HepG2 (cell line): ENCODE data around the gene SELENOH. TPM values are rescaled to one million over a fixed set of nuclear protein-coding genes. Genes with fewer than 3 reads are reported as not detected.
A peak's percentile ranks its signal among the peaks of the same experiment; 100 is the strongest.

ENCODE experiments used
- ATM ChIP-seq: fragments of 450-650 bp; IDR thresholded peaks from 2 replicates; pipeline ENCODE4 v1.7.1; 2017; ENCODE audit warnings: mild to moderate bottlenecking, borderline replicate concordance
- FOXJ3 ChIP-seq: sonication (generic); formaldehyde crosslinking; IDR thresholded peaks from 2 replicates; pipeline ENCODE4 v1.4.0; 2020; ENCODE audit warnings: missing genetic modification reagents, mild to moderate bottlenecking, borderline replicate concordance
- KDM4B ChIP-seq: sonication (generic); formaldehyde crosslinking; IDR thresholded peaks from 2 replicates; pipeline ENCODE4 v1.4.0; 2020; ENCODE audit warnings: missing genetic modification reagents
- MED1 ChIP-seq: sonication (generic); formaldehyde crosslinking; IDR thresholded peaks from 2 replicates; pipeline ENCODE4 v1.4.0; 2020; ENCODE audit warnings: missing genetic modification reagents
- SMARCC2 ChIP-seq: fragments of 450-650 bp; IDR thresholded peaks from 2 replicates; pipeline ENCODE4 v1.6.1; 2017; ENCODE audit warnings: antibody characterized with exemption, mild to moderate bottlenecking
- SMYD3 ChIP-seq: sonication (generic); formaldehyde crosslinking; IDR thresholded peaks from 2 replicates; pipeline ENCODE4 v1.8.1; 2023; ENCODE audit warnings: mild to moderate bottlenecking, missing genetic modification reagents
- TCF7 ChIP-seq: sonication (generic); IDR thresholded peaks from 2 replicates; pipeline ENCODE4 v1.6.1; 2016; ENCODE audit warnings: antibody characterized with exemption, low read depth
- TEAD3 ChIP-seq: optimal IDR thresholded peaks from 2 replicates; pipeline ENCODE3; 2016; ENCODE audit warnings: borderline replicate concordance
- TGIF2 ChIP-seq: IDR thresholded peaks from 2 replicates; pipeline ENCODE4 v1.6.1; 2016; ENCODE audit warnings: control low read depth, missing compliant biosample characterization
- ZNF235 ChIP-seq: sonication (generic); formaldehyde crosslinking; IDR thresholded peaks from 2 replicates; pipeline ENCODE4 v1.8.1; 2023; ENCODE audit warnings: mild to moderate bottlenecking, missing genetic modification reagents, borderline replicate concordance
- ZNF709 ChIP-seq: sonication (generic); formaldehyde crosslinking; IDR thresholded peaks from 2 replicates; pipeline ENCODE4 v1.5.0; 2020; ENCODE audit warnings: mild to moderate bottlenecking, missing genetic modification reagents
- polyA plus RNA-seq, 8 experiments: library from polyadenylated mRNA; depleted of rRNA in 3 of 8; stranded (reverse) in 7 of 8; unstranded in 1 of 8; fragments of >200 nt; fragmentation: Illumina TruSeq in 4 of 8; extraction: Trizol in 4 of 8; gene quantifications; 2 replicates each; pipeline versions ENCODE4 v1.2.1 to v1.2.3, GENCODE V29; 2011 to 2016; ENCODE audit warnings: low read depth in 4 of 8, missing spikeins in 1 of 8, mixed read lengths in 1 of 8; ENCODE audit not compliant: insufficient read depth in 1 of 8
- total RNA-seq, 5 experiments: library from RNA; depleted of rRNA; stranded (reverse); fragments of >200 nt; fragmentation: Illumina TruSeq; extraction: Trizol; gene quantifications; 2 replicates each; pipeline ENCODE4 v1.2.3, GENCODE V29; 2016; ENCODE audit warnings: low read depth in 1 of 5
- TF ChIP-seq, protein P1 (sequence below): sonication (generic); formaldehyde crosslinking; IDR thresholded peaks from 2 replicates; pipeline ENCODE4 v1.4.0; 2020; ENCODE audit warnings: missing genetic modification reagents
- TF ChIP-seq, protein P2 (sequence below): IDR thresholded peaks from 2 replicates; pipeline ENCODE4 v1.6.1; 2012; ENCODE audit warnings: low read depth, low read length, improper control_type of control experiment
- TF ChIP-seq, protein P3 (sequence below): IDR thresholded peaks from 2 replicates; pipeline ENCODE4 v1.6.1; 2016; ENCODE audit warnings: missing compliant biosample characterization, missing genetic modification reagents, borderline replicate concordance
- TF ChIP-seq, protein P4 (sequence below): IDR thresholded peaks from 2 replicates; pipeline ENCODE4 v1.6.1; 2018; ENCODE audit warnings: missing genetic modification reagents
- TF ChIP-seq, protein P5 (sequence below): sonication (generic); formaldehyde crosslinking; IDR thresholded peaks from 2 replicates; pipeline ENCODE4 v1.5.1; 2020; ENCODE audit warnings: missing genetic modification reagents, mild to moderate bottlenecking, borderline replicate concordance
- TF ChIP-seq, protein P6 (sequence below): sonication (generic); formaldehyde crosslinking; IDR thresholded peaks from 2 replicates; pipeline ENCODE4 v1.9.0; 2022; ENCODE audit warnings: missing genetic modification reagents, mild to moderate bottlenecking, borderline replicate concordance
- TF ChIP-seq, protein P7 (sequence below): IDR thresholded peaks from 2 replicates; pipeline ENCODE4 v1.6.1; 2016; ENCODE audit warnings: low read depth

SELENOH gene
- total and polyA plus RNA-seq, 2 of the 13 experiments (the other 11 are each of a cell fraction or from before 2014, with no cell fraction given) = 27.2 to 77.4 TPM

DNA sequence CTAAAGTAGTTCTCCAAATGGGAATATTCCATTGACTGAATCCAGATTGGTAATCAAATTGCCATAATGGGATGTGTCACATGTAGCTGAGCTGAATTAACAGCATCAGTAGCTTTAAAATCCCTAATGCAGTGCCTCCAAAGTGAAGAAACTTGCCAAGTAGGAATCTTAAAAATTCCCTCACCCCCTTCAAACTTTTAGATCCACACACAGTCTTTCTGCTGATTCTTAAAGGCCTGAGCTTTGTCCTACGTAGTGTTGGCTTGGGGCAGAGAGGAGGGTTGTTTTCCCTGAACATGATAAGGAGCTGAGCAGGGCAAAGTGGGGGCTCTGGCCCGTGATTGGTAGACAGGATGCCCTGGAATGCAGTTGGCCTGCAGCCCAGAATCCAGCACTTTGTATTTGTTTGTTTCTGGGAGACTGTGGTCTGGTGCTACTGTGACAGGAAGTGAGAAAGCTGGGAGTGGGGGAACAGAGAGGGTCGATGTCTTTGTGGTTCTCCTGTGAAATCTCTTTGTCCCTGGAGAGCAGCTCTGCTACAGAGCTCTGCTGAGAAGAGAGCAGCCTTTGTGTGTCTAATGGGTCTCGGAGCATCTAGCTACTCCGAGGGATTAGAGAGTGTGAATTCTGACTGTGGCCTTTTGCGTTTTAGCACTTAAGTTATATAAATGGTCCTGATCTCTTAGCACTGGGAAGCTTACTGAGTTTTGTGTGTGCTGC, 37.2 kb downstream of the SELENOH start (continued):
- TF ChIP-seq, protein P1, sequence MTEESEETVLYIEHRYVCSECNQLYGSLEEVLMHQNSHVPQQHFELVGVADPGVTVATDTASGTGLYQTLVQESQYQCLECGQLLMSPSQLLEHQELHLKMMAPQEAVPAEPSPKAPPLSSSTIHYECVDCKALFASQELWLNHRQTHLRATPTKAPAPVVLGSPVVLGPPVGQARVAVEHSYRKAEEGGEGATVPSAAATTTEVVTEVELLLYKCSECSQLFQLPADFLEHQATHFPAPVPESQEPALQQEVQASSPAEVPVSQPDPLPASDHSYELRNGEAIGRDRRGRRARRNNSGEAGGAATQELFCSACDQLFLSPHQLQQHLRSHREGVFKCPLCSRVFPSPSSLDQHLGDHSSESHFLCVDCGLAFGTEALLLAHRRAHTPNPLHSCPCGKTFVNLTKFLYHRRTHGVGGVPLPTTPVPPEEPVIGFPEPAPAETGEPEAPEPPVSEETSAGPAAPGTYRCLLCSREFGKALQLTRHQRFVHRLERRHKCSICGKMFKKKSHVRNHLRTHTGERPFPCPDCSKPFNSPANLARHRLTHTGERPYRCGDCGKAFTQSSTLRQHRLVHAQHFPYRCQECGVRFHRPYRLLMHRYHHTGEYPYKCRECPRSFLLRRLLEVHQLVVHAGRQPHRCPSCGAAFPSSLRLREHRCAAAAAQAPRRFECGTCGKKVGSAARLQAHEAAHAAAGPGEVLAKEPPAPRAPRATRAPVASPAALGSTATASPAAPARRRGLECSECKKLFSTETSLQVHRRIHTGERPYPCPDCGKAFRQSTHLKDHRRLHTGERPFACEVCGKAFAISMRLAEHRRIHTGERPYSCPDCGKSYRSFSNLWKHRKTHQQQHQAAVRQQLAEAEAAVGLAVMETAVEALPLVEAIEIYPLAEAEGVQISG (CRISPR knock-in tag) = peak; percentile 53; the same call in 1 of the 2 replicates
- TF ChIP-seq, protein P2, sequence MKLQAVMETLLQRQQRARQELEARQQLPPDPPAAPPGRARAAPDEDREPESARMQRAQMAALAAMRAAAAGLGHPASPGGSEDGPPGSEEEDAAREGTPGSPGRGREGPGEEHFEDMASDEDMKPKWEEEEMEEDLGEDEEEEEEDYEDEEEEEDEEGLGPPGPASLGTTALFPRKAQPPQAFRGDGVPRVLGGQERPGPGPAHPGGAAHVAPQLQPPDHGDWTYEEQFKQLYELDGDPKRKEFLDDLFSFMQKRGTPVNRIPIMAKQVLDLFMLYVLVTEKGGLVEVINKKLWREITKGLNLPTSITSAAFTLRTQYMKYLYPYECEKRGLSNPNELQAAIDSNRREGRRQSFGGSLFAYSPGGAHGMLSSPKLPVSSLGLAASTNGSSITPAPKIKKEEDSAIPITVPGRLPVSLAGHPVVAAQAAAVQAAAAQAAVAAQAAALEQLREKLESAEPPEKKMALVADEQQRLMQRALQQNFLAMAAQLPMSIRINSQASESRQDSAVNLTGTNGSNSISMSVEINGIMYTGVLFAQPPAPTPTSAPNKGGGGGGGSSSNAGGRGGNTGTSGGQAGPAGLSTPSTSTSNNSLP = no peak
- TF ChIP-seq ATM = no peak
- TF ChIP-seq TCF7 = peak; percentile 70
- TF ChIP-seq SMYD3 (CRISPR knock-in tag) = peak; percentile 7; the same call in 1 of the 2 replicates
- TF ChIP-seq KDM4B (CRISPR knock-in tag) = peak; percentile 55; the same call in 1 of the 2 replicates
- TF ChIP-seq, protein P3, sequence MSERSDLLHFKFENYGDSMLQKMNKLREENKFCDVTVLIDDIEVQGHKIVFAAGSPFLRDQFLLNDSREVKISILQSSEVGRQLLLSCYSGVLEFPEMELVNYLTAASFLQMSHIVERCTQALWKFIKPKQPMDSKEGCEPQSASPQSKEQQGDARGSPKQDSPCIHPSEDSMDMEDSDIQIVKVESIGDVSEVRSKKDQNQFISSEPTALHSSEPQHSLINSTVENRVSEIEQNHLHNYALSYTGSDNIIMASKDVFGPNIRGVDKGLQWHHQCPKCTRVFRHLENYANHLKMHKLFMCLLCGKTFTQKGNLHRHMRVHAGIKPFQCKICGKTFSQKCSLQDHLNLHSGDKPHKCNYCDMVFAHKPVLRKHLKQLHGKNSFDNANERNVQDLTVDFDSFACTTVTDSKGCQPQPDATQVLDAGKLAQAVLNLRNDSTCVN (CRISPR knock-in tag) = no peak; the same call in 1 of the 2 replicates
- TF ChIP-seq, protein P4, sequence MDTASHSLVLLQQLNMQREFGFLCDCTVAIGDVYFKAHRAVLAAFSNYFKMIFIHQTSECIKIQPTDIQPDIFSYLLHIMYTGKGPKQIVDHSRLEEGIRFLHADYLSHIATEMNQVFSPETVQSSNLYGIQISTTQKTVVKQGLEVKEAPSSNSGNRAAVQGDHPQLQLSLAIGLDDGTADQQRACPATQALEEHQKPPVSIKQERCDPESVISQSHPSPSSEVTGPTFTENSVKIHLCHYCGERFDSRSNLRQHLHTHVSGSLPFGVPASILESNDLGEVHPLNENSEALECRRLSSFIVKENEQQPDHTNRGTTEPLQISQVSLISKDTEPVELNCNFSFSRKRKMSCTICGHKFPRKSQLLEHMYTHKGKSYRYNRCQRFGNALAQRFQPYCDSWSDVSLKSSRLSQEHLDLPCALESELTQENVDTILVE (CRISPR knock-in tag) = no peak
- TF ChIP-seq TEAD3 = peak; percentile 100
- TF ChIP-seq MED1 (CRISPR knock-in tag) = peak; percentile 91
- peak; percentile 87 for TF ChIP-seq FOXJ3 (CRISPR knock-in tag)
- no peak for TF ChIP-seq SMARCC2
- TF ChIP-seq ZNF235 (CRISPR knock-in tag) = no peak
- TF ChIP-seq ZNF709 = 0 out of 2 replicates have a peak, but pooled peaks have one; percentile 59
- TF ChIP-seq, protein P5, sequence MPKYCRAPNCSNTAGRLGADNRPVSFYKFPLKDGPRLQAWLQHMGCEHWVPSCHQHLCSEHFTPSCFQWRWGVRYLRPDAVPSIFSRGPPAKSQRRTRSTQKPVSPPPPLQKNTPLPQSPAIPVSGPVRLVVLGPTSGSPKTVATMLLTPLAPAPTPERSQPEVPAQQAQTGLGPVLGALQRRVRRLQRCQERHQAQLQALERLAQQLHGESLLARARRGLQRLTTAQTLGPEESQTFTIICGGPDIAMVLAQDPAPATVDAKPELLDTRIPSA = no peak
- TF ChIP-seq TGIF2 = peak; percentile 61; the same call in 1 of the 2 replicates
- TF ChIP-seq, protein P6, sequence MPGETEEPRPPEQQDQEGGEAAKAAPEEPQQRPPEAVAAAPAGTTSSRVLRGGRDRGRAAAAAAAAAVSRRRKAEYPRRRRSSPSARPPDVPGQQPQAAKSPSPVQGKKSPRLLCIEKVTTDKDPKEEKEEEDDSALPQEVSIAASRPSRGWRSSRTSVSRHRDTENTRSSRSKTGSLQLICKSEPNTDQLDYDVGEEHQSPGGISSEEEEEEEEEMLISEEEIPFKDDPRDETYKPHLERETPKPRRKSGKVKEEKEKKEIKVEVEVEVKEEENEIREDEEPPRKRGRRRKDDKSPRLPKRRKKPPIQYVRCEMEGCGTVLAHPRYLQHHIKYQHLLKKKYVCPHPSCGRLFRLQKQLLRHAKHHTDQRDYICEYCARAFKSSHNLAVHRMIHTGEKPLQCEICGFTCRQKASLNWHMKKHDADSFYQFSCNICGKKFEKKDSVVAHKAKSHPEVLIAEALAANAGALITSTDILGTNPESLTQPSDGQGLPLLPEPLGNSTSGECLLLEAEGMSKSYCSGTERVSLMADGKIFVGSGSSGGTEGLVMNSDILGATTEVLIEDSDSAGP = 0 out of 2 replicates have a peak, but pooled peaks have one; percentile 47
- TF ChIP-seq, protein P7, sequence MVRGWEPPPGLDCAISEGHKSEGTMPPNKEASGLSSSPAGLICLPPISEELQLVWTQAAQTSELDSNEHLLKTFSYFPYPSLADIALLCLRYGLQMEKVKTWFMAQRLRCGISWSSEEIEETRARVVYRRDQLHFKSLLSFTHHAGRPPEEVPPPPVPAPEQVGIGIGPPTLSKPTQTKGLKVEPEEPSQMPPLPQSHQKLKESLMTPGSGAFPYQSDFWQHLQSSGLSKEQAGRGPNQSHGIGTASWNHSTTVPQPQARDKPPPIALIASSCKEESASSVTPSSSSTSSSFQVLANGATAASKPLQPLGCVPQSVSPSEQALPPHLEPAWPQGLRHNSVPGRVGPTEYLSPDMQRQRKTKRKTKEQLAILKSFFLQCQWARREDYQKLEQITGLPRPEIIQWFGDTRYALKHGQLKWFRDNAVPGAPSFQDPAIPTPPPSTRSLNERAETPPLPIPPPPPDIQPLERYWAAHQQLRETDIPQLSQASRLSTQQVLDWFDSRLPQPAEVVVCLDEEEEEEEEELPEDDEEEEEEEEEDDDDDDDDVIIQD (CRISPR knock-in tag) = peak; percentile 87
